SJSA1 (cell line): ENCODE data around the gene TCEA3. TPM values are rescaled to one million over a fixed set of nuclear protein-coding genes. Genes with fewer than 3 reads are reported as not detected.
A peak's percentile ranks its signal among the peaks of the same experiment; 100 is the strongest.

Experiments used
- DNase-seq, 2 experiments: peaks; one replicate each; pipeline ENCODE4 v3.0.0-alpha.2; 2015 to 2020; ENCODE audit warnings: low spot score in 2 of 2, low read depth in 1 of 2
- H3K27ac ChIP-seq: fragments of 250-450 bp; sonication (Bioruptor Pico); 2 replicates; pipeline ENCODE4 v1.5.1; 2020; ENCODE audit warnings: mild to moderate bottlenecking, moderate library complexity
- H3K27me3 ChIP-seq: fragments of 250-450 bp; sonication (Bioruptor Pico); replicated peaks from 2 replicates; pipeline ENCODE4 v1.5.1; 2020; ENCODE audit warnings: mild to moderate bottlenecking, moderate library complexity
- H3K36me3 ChIP-seq: fragments of 250-450 bp; sonication (Bioruptor Pico); 2 replicates; pipeline ENCODE4 v1.5.1; 2020; ENCODE audit warnings: mild to moderate bottlenecking
- H3K4me1 ChIP-seq: fragments of 250-450 bp; sonication (Bioruptor Pico); replicated peaks from 2 replicates; pipeline ENCODE4 v1.6.1; 2021; ENCODE audit warnings: mild to moderate bottlenecking
- H3K4me3 ChIP-seq: fragments of 250-450 bp; sonication (Bioruptor Pico); 2 replicates; pipeline ENCODE4 v1.5.1; 2020; ENCODE audit warnings: mild to moderate bottlenecking
- H3K9me3 ChIP-seq: fragments of 250-450 bp; sonication (Bioruptor Pico); replicated peaks from 2 replicates; pipeline ENCODE4 v1.5.1; 2020; ENCODE audit warnings: mild to moderate bottlenecking
- total RNA-seq: library from RNA; depleted of rRNA; stranded (reverse); fragments of >200 nt; shearing (Covaris generic); gene quantifications from 2 replicates; pipeline ENCODE4 v1.2.3, GENCODE V29; 2014

Gene TCEA3
- total RNA-seq, 1 experiment from 2014 or later: 1.7 TPM

DNA sequence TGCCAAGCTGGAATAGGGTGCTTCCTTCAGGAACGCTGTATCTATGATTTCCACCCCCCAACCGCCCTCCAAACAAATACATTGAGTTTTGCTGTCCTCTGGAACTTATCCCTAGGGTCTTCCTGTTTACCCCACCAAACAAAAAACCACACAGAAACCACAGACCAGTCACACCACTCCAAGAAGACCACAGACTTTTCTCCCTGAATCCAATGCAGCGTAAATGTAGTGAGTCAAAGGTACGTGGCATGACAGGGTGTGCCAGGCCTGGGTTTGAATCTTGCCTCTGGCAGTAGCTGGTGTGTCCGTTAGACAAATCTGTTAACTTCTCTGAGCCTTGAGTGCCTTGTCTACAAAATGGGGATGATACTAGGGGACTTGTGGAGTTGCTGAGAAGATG lies 31.7 kb upstream of the TCEA3 start:
- Histone ChIP-seq H3K27me3 (no peaks in the 10 kb centered on the region), H3K4me3 (no peak overlapping the region), H3K9me3 (no peaks in the 10 kb centered on the region), H3K27ac (peak overlapping the region; percentile 12; the same call in 1 of the 2 replicates), H3K36me3 (peaks cover 4% of the 10 kb centered on the region; the same call in 1 of the 2 replicates), H3K4me1 (peaks cover 24% of the 10 kb centered on the region)
- peak; percentile 64 to 67 for DNase-seq

DNA sequence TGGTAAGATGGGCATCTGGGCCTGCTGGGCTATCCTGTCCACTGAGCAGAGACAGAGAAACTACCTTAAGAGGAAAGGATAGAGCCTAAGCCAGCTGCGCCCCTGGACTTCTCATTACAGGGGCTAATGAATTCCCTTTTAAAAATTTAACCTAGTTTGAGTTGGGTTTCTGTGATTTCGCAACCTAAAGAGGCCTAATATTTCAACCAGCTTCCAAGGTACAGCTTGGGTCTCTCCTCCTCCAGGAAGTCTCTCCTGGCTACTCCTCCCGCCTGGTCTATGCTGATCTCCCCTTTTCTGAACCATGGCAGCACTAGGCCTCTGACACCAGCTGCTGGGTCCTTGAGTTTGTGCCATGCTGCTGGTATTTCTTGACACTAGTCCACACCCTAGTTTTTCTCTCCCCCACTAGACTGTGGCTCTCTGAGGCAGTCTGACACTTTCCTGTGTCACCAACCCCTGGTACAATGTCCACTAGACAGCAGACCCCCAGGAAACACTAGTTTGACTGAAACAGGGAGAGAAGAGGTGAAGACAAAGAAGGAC lies 29.0 kb upstream of the TCEA3 start:
- Histone ChIP-seq H3K36me3 (peaks cover 17% of the 10 kb centered on the region), H3K27me3 (no peaks in the 10 kb centered on the region), H3K9me3 (no peaks in the 10 kb centered on the region), H3K4me3 (no peak overlapping the region), H3K27ac (no peak overlapping the region), H3K4me1 (peaks cover 28% of the 10 kb centered on the region)
- DNase-seq: no peak

DNA sequence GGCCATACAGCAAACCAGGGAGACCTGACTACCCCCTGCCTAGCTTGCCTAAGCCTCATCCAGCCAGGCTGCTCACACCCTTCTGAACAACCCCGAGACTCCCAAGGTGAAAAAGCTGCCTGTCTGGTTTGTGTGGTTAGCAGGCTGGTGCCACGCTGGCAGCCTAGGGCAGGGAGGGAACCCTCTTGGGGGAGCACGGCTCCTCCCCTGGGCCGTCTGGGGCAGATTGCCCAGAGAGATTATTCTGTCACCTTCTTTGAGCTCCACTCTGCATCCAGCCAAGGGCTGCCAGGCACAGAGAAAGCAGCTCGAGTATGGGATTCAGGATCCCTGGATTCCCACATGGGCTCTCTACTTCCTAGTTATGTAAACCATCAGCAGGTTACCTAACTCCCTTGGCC lies 27.5 kb upstream of the TCEA3 start:
- peaks cover 28% of the 10 kb centered on the region for H3K4me1 ChIP-seq
- H3K36me3 ChIP-seq: peaks cover 17% of the 10 kb centered on the region
- no peaks in the 10 kb centered on the region for H3K9me3 ChIP-seq
- H3K4me3 ChIP-seq: no peak overlapping the region
- H3K27me3 ChIP-seq: no peaks in the 10 kb centered on the region
- H3K27ac ChIP-seq: no peak overlapping the region
- DNase-seq: no peak

DNA sequence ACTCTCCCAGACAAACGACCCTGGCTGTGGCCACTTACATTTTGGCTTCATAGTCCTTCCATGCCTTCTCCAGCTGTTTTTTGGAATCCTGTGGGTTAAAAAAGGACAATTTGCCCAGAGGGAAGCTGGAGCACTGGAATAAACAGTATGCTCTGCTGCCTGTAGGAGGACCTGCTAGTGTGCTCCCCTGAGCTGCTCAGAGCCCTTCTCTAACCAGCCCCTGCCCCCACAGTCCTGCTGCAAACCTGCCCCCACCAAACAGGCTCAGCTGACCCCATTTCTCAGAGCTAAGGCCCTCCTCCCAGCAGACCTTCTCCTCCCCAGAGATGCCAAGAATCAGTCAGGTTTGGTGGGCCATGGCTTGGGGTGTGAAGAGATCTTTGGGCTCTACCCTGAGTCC lies 26.9 kb upstream of the TCEA3 start:
- Histone ChIP-seq H3K27ac (no peak overlapping the region), H3K9me3 (no peaks in the 10 kb centered on the region), H3K4me3 (no peak overlapping the region), H3K4me1 (peaks cover 23% of the 10 kb centered on the region), H3K27me3 (no peaks in the 10 kb centered on the region), H3K36me3 (peaks cover 17% of the 10 kb centered on the region)
- DNase-seq: no peak

DNA sequence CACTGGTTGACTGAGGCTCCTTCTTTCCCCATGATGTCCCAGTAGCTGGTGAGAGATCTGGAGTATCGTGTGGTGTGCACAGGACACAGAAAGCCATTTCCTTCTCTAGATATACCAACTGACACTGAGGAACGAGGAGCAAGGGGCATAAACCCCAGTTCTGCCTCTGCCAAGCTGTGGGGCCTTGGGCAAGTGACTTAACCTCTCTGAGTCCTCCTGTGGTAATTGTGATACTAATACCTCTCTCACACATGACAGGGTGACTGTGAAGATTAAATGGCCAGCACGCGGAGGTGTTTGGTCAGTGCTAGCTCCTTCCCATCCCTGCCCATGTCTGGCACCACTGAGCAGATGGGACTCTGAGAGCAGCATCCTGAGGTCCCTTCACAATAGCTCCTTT lies 26.3 kb upstream of the TCEA3 start:
- DNase-seq: no peak
- Histone ChIP-seq H3K27ac (no peak overlapping the region), H3K9me3 (no peaks in the 10 kb centered on the region), H3K36me3 (peaks cover 17% of the 10 kb centered on the region), H3K4me3 (no peak overlapping the region), H3K4me1 (peaks cover 17% of the 10 kb centered on the region), H3K27me3 (no peaks in the 10 kb centered on the region)

DNA sequence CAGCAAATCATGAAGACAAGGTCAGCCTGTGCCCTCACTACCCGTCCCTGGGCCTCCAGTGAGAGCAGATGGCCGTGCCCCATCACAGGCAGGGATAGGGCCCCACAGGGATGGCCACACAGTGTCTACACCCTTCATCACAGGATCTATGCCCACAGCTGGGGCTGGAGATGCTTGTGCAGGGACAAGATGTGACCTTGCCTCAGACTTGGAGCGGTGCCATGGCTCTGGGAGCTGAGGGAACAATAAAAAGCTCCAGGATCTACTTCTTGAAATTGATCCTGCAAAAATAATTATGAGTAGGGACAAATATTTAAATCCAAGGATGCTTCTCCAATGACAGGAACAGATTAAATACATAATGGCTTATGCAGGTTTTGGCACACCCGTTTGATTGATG lies 25.4 kb upstream of the TCEA3 start:
- Histone ChIP-seq H3K4me1 (peaks cover 14% of the 10 kb centered on the region; the same call in 1 of the 2 replicates), H3K36me3 (peaks cover 17% of the 10 kb centered on the region), H3K27me3 (no peaks in the 10 kb centered on the region), H3K4me3 (no peak overlapping the region), H3K9me3 (no peaks in the 10 kb centered on the region), H3K27ac (no peak overlapping the region)
- no peak for DNase-seq

DNA sequence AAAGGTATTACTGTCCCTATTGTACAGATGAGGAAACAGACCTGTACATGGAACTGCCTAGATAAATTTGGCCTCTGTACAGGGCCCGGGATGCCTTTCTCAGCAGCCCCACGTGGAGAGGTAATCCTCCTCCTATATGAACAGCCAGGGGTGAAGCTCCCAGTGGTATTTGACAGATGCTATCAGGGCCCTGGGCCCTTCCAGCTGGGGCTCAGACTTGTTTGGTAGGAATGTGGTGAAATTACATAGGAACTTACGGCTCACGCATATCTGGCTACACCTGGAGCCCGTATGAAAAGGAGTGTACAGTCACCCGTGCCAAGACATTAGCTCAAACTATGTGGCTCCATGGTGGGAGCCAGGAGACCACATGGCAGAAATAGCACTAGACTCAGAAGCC lies 24.8 kb upstream of the TCEA3 start:
- Histone ChIP-seq H3K4me1 (peaks cover 14% of the 10 kb centered on the region; the same call in 1 of the 2 replicates), H3K27ac (no peak overlapping the region), H3K36me3 (peaks cover 13% of the 10 kb centered on the region), H3K27me3 (no peaks in the 10 kb centered on the region), H3K4me3 (no peak overlapping the region), H3K9me3 (no peaks in the 10 kb centered on the region)
- no peak for DNase-seq

DNA sequence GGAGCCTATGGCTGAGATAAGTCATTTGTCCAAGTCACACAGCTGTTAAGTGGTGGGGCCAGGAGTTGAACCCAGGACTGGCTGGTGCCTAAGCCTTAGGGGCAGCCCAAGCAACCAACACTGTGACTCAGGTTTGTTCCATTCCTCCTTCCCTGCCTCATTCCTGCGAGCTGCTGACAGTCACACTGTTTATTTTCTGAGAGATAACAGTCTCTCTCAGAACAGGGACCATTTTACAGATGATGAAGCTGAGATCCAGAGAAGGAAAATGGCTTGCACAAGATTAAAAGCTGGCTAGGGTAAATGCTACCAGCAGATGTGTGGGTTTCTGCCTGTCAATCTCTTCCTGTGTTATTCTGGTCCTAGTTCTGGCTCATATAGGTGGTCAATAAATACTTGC lies 24.3 kb upstream of the TCEA3 start:
- Histone ChIP-seq H3K9me3 (no peaks in the 10 kb centered on the region), H3K36me3 (peaks cover 13% of the 10 kb centered on the region), H3K4me1 (peaks cover 14% of the 10 kb centered on the region; the same call in 1 of the 2 replicates), H3K4me3 (no peak overlapping the region), H3K27me3 (no peaks in the 10 kb centered on the region), H3K27ac (no peak overlapping the region)
- no peak for DNase-seq

DNA sequence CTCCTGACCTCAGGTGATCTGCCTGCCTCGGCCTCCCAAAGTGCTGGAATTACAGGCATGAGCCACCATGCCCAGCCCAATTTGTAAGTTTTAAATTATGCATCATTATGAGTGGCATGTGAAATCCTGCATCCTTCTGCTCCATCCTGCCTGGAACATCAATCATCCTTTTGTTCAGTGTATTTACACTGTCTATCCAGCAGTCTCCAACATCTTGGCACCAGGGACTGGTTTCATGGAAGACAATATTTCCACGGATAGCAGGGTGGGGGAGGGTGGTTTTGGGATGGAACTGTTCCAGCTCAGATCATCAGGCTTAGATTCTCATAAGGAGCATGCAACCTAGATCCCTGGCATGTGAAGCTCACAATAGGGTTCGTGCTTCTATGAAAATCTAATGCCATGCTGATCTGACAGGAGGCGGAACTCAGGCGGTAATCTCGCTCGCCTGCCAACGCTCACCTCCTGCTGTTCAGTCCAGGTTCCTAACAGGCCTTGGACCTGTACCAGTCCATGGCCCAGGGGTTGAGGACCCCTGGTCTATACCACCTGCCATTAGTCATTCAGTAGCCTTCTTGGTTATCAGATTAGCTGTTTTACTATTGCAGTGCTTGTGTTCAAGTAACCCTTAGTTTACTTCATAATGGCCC lies 22.2 kb upstream of the TCEA3 start:
- Histone ChIP-seq H3K4me3 (no peak overlapping the region), H3K9me3 (no peaks in the 10 kb centered on the region), H3K4me1 (peaks cover 10% of the 10 kb centered on the region; the same call in 1 of the 2 replicates), H3K36me3 (peaks cover 13% of the 10 kb centered on the region), H3K27me3 (no peaks in the 10 kb centered on the region), H3K27ac (no peak overlapping the region)
- DNase-seq: no peak

DNA sequence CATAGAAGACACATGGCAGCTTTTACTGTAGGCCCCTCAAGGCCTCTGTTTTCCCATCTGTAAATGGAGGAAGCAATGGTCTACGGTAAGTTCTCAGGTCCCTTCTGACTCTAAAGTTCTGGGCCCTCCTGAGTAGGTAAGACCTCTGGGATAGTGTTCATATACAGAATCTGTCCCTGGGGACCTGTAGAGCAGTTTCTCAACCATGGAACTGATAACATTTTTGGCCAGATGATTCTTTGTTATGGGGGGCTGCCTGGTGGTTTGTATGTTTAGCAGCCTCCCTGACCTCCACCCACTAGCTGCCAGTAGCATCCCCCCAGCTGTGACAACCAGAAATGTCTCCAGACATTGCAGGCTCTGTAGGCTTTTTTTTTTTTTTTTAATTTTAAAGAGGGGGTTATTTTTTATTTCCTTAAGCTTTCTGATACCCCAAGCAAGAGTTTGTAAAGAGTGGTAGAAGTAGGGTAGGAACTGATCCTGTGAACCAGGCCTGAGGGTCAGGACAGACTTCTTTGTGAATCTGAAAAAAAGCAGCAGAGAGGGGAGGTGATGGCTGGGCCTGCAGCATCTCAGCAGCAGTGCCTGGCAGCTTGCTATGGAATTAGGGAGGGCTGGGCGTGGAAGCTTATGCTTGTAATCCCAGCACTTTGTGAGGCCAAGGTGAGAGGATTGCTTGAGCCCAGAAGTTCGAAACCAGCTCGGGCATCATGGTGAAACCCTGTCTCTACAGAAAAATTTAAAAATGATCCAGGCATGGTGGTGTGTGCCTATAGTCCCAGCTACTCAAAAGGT lies 20.2 kb upstream of the TCEA3 start:
- no peaks in the 10 kb centered on the region for H3K4me1 ChIP-seq
- no peak for DNase-seq
- H3K27me3 ChIP-seq: no peaks in the 10 kb centered on the region
- H3K27ac ChIP-seq: no peak overlapping the region
- peaks cover 3% of the 10 kb centered on the region for H3K36me3 ChIP-seq
- no peaks in the 10 kb centered on the region for H3K9me3 ChIP-seq
- no peak overlapping the region for H3K4me3 ChIP-seq

DNA sequence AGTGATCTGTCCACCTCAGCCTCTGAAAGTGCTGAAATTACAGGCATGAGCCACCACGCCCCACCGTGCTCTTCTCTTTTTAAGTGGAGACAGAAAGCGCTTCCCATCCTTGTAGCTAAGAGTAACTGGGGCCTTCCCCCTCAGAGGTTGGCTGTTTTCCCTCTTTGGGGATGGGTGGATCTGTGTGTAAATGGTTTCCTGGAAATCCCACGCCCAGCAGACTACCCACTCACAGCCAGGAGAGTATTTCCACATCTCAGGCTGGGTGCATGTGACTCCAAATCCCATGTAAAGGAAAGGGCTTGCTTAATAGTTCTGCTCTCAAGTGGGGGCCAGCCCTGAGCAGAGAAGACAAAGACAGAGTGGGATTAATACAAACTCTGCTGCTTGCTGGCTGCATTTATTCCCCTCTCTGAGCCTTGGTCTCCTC lies 19.6 kb upstream of the TCEA3 start:
- no peaks in the 10 kb centered on the region for H3K9me3 ChIP-seq
- H3K27ac ChIP-seq: no peak overlapping the region
- no peak for DNase-seq

DNA sequence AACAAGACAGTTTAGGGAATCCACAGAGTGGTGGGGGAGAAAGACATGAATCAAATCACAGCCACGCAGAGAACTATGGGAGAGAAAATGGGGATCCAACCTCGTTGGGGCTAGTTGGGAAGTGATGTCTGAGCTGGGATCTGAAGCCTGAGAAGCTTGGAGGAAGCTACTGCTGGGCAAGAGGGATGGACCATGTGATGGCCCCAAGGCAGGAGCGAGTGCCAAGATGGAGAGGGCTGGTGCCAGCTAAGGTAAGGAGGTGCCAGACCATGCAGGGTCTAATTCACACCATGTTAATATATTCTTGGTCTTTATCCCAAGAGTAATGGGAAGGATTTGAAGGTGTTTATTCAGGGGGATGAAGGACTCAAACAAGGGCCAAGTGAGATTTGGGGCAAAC lies 18.2 kb upstream of the TCEA3 start:
- Histone ChIP-seq H3K27ac (no peak overlapping the region), H3K36me3 (0 out of 2 replicates have a peak, but pooled peaks cover 5% of the 10 kb centered on the region), H3K4me3 (no peak overlapping the region), H3K4me1 (no peaks in the 10 kb centered on the region), H3K27me3 (no peaks in the 10 kb centered on the region), H3K9me3 (no peaks in the 10 kb centered on the region)
- no peak for DNase-seq

More for the DNA sequence above, 19.6 kb upstream of the TCEA3 start:
- Histone ChIP-seq H3K36me3 (no peaks in the 10 kb centered on the region), H3K4me1 (no peaks in the 10 kb centered on the region), H3K4me3 (no peak overlapping the region), H3K27me3 (no peaks in the 10 kb centered on the region)

DNA sequence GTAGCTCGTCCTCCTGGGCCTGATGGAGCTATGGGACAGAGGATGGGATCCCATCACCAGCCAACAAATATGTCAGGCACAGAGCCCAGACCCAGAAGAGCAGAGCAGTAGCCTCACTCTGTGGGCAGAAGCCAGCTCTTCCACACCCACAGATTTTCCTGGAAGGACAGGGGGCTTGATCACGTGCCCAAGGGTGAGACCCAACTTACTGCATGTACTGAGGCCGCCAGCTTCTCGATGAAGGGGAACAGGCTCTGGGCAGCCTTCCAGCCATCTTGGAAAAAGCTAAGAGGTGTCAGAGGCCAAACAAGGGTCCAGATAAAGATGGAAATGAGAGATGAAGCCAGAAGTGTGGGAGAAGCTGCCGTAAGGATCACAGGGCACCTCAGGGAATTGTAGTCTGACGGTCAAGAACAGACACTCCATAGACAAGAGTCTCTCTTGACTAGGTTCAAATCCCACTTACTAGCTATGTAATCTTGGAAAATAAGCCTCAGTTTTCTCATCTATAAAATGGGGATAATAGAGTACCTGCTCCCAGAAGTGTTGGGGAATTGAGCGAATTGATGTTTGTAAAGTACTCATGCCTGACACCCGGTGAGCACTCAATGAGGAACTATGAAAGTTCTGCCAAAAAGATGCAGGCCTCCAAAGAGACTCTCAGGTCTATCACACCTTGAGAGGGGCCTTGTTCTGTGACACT lies 17.0 kb upstream of the TCEA3 start:
- no peaks in the 10 kb centered on the region for H3K27me3 ChIP-seq
- peaks cover 8% of the 10 kb centered on the region for H3K36me3 ChIP-seq
- no peak for DNase-seq

More for the DNA sequence above, 17.0 kb upstream of the TCEA3 start:
- Histone ChIP-seq H3K9me3 (no peaks in the 10 kb centered on the region), H3K27ac (no peak overlapping the region), H3K4me3 (no peak overlapping the region), H3K4me1 (no peaks in the 10 kb centered on the region)
